Measurements from ENCODE around the gene ST3GAL3. TPM values are rescaled to one million over a fixed set of nuclear protein-coding genes. Genes with fewer than 3 reads are reported as not detected.

Gene ST3GAL3
- total RNA-seq, 1 experiment from 2014 or later = 8.3 TPM

DNA sequence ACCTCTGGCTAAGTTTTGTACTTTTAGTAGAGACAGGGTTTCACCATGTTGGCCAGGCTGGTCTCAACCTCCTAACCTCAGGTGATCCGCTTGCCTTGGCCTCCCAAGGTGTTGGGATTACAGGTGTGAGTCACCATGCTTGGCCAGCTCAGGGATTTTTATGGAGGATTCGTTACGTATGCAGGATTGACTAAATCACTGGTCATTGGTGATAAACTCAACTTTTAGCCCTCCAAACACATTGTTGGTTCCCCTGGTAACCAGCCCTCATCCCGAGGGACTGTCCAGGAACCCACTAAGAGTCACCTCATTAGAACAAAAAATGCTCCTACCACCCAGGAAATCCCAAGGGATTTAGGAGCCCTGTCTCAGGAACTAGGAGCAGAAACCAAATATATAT is 40.4 kb downstream of the ST3GAL3 start:
- H3T11ph ChIP-seq (ENCODE audit: low read length) = no peak overlapping the region
- no peak overlapping the region for H3K23ac ChIP-seq (ENCODE audit: insufficient read length, low read depth, low read length)
- no peaks in the 10 kb centered on the region for H3K23me2 ChIP-seq (ENCODE audit: insufficient read length, low read depth, low read length, poor library complexity, severe bottlenecking)
- no peak overlapping the region for H2BK120ac ChIP-seq (ENCODE audit: low read depth, low read length, poor library complexity, severe bottlenecking)
- no peaks in the 10 kb centered on the region for H3K27me3 ChIP-seq (ENCODE audit: insufficient read depth, low read length)
- H2BK5ac ChIP-seq (ENCODE audit: insufficient read length, low read length) = no peak overlapping the region
- H3K4me2 ChIP-seq (ENCODE audit: insufficient read depth, insufficient read length, low read length) = no peak overlapping the region
- no peak overlapping the region for H3K4me3 Mint-ChIP-seq
- H3K27ac Mint-ChIP-seq = no peak overlapping the region
- H2BK12ac ChIP-seq (ENCODE audit: insufficient read length, low read depth, low read length) = no peak overlapping the region
- no peak overlapping the region for H4K91ac ChIP-seq (ENCODE audit: insufficient read length, low read depth, low read length)
- H2AK5ac ChIP-seq (ENCODE audit: insufficient read length, low read length) = no peak overlapping the region
- DNase-seq = no peak
- H3K27me3 Mint-ChIP-seq (ENCODE audit: low read depth) = no peaks in the 10 kb centered on the region
- H3K56ac ChIP-seq (ENCODE audit: insufficient read length, low read depth, low read length) = no peak overlapping the region
- no peaks in the 10 kb centered on the region for H3K9me3 ChIP-seq (ENCODE audit: control insufficient read depth, low read depth, low read length)
- H3K18ac ChIP-seq (ENCODE audit: insufficient read length, low read depth, low read length) = no peak overlapping the region
- H3K79me2 ChIP-seq (ENCODE audit: insufficient read depth, low read length) = no peaks in the 10 kb centered on the region
- H3K79me1 ChIP-seq (ENCODE audit: insufficient read depth, low read depth, low read length, poor library complexity, severe bottlenecking) = no peaks in the 10 kb centered on the region
- H4K8ac ChIP-seq (replicated peaks; ENCODE audit: insufficient read length, low read depth, low read length) = no peak overlapping the region
- no CpG with 5 or more reads among the region's 4 CpGs for WGBS (ENCODE audit: extremely low coverage, insufficient read length, low lambda C conversion rate)
- H3K4ac ChIP-seq (ENCODE audit: low read depth, low read length) = no peak overlapping the region
- no peak overlapping the region for H2BK15ac ChIP-seq (ENCODE audit: low read depth, low read length)
- no peak overlapping the region for H2BK20ac ChIP-seq (ENCODE audit: low read depth, low read length, poor library complexity, severe bottlenecking)
- no peak overlapping the region for H3K14ac ChIP-seq (ENCODE audit: insufficient read depth, low read length)
- H3K9ac ChIP-seq (ENCODE audit: extremely low read depth, insufficient read length, low read length) = no peak overlapping the region
- H3K36me3 Mint-ChIP-seq (ENCODE audit: insufficient read depth in 1 of 3, low read depth in 3 of 3) = peaks cover 0 to 14% (median 4%) of the 10 kb centered on the region in 3 experiments; a peak in 5 of 7 replicates
- TF ChIP-seq, protein P1, sequence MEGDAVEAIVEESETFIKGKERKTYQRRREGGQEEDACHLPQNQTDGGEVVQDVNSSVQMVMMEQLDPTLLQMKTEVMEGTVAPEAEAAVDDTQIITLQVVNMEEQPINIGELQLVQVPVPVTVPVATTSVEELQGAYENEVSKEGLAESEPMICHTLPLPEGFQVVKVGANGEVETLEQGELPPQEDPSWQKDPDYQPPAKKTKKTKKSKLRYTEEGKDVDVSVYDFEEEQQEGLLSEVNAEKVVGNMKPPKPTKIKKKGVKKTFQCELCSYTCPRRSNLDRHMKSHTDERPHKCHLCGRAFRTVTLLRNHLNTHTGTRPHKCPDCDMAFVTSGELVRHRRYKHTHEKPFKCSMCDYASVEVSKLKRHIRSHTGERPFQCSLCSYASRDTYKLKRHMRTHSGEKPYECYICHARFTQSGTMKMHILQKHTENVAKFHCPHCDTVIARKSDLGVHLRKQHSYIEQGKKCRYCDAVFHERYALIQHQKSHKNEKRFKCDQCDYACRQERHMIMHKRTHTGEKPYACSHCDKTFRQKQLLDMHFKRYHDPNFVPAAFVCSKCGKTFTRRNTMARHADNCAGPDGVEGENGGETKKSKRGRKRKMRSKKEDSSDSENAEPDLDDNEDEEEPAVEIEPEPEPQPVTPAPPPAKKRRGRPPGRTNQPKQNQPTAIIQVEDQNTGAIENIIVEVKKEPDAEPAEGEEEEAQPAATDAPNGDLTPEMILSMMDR (conservative IDR thresholded peaks at IDR 0.05) = no peak
- H3K27ac ChIP-seq (ENCODE audit: insufficient read length, low read depth, low read length) = no peak overlapping the region
- no peak overlapping the region for H2AFZ ChIP-seq (ENCODE audit: low read length)
- no peaks in the 10 kb centered on the region for H4K20me1 ChIP-seq (ENCODE audit: control insufficient read depth, insufficient read depth, insufficient read length)
- no peaks in the 10 kb centered on the region for H3K4me1 Mint-ChIP-seq
- no peaks in the 10 kb centered on the region for H3K4me1 ChIP-seq (ENCODE audit: insufficient read depth, low read length)
- H3K9me3 Mint-ChIP-seq = no peaks in the 10 kb centered on the region; a peak in 1 of 5 replicates
- no peak overlapping the region for H4K5ac ChIP-seq (ENCODE audit: insufficient read length, low read depth, low read length)
